Activated T-cell treated with anti-CD3 and anti-CD28 coated beads for 24 hours (primary cell): ENCODE results near the gene ZNF142.

ENCODE experiments used
- DNase-seq: peaks from one replicate; pipeline ENCODE4 v3.0.0-alpha.2; 2020; ENCODE audit warnings: low read depth

The ZNF142 gene

DNA sequence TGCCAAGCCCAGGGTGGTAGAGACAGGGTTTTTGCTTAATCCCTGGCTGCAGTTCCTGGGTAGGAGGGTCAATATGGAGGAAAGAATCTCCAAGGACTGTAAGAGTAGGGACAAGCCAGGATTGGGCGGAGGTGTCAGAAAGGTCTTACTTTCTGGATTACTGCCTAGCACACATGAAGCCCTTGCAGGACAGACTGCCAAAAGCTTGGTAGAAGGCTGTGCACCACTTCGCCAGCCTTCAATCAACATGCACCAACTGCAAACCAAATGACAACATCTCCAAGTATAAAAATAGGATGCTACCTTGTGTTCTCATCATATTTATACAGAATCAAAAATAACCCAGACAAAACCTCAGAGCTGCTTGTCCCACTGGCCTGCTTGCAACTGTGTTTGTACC lies 3.7 kb downstream of the ZNF142 start:
- DNase-seq, result no peak

DNA sequence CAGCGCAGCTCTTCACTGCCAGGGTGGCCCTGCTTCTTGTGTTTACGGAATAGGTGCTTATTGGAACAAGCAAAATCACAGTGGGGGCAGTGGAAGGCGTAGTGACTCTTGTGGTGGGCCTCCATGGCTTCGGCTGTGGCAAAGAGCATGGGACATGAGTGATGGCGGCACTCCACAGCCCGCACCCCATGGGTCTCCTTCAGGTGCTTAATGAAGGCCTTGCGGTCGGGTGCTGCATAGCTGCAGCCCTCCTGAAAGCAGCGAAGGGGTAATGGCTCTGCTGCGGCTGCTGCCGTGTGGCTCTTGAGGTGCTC lies 10.7 kb downstream of the ZNF142 start:
- DNase-seq, result no peak

DNA sequence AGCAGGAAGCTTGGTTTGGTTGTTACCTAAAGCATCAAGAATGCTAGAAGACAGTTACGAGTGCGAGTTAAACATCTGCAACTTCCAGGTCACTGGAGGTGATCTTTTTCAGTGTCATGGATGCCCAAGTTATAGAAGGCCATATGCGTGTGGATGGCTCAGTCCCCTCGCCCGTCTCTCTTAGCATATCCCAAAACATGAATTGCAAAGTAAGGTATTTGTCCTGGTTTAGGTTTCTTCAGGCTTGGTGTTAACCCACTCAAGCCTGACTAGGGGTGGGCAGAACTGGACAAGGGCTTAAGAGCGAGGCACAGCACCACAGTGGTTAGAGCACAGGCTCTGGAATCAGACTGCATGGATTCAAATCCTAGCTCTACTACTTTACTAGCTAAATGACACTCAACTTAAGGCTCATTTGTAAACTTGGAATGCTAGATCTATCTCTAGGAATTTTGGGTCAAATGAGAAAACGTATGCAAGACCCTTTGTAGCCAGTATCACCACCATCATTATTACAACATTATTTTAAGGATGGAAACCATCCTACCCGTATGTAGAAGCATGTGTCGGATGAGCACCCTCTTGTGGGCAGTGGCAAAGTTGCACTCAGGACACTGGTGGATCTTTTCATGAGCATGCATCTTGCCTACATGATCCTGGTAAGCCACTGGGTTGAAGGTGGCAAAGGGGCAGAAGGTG lies 11.2 kb downstream of the ZNF142 start:
- peak; percentile 23 for DNase-seq

DNA sequence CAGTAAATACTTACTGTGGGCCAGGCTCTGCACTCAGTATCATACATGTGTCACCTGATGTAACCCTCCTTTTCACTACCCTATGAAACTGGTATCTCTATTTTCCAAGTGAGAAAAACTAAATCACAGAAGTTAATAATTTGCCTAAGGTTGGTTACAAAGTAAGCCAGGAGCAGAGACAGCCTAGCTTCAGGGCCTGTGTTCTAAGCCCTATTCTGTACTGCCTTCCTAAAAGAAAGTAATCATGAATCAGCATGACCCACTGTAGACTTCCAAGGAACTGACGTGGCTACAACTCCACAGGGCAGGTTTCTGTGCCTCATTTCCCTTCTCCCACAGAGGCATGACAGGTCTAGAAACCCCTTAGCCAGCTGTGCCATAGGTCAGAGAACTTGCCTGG lies 14.3 kb downstream of the ZNF142 start:
- DNase-seq, result no peak

DNA sequence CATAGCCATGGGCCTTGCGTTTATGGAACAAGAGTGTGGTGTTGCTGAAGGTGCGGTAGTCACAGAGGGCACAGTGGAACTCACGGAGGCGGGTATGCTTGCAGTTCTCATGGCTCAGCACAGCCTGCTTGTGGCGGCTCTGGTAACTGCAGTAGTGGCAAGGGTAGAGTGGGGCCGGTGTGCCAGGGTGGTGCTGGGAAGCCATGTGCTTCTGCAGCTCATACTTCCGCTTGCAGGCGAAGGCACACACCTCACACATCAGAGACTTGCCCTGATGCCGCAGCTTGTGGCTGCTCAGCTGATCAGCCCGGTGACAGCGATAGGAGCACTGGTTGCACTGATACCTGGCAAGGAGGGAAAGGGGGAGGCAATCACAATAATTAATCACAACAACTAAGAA lies 14.7 kb downstream of the ZNF142 start:
- DNase-seq, result no peak

DNA sequence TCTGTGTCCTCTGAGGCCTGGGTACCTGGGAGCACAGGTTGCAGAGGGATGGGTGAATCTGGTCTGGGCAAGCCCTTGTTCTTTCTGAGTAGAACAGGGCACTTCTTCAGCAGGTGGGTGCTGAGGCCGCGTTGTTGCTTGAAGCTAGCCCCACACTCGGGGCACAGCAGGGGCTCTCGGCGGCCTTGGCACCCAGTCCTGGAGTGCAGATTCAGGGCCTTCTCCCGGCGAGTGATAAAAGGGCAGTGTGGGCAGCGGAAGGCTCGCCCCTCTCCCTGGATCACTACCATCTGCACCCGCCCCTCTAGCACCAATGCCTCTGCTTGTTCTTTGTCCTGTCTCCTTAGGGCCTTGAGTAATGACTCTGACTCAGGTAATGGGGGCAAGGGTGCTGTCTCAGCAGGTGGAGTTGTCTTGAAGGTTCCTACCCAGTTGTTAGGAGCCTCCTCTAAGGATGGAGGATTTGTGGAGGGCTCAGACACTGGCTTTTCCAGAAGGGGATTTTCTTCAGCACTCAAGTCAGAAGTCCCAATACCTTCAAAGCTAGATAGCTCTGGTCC lies 15.6 kb downstream of the ZNF142 start:
- no peak for DNase-seq

DNA sequence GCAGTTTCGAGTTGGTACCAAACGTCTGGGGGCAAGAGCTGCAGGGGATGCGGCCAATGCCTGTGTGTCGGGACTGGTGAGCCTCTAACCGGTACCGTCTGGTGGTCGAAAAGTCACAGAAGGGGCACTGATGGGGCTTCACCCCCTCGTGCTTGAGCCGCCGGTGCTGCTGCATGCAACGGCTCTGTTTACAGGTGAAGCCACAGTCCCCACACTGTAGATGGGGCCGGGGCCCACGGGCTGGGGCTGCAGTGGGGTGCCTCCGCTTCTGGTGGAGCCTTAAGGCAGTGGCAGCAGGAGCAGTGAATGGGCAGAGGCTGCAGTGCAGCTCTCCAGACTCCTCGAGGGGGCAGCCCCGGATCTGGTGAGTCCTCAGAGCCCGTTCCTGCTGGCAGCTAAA lies 16.6 kb downstream of the ZNF142 start:
- DNase-seq, result no peak

DNA sequence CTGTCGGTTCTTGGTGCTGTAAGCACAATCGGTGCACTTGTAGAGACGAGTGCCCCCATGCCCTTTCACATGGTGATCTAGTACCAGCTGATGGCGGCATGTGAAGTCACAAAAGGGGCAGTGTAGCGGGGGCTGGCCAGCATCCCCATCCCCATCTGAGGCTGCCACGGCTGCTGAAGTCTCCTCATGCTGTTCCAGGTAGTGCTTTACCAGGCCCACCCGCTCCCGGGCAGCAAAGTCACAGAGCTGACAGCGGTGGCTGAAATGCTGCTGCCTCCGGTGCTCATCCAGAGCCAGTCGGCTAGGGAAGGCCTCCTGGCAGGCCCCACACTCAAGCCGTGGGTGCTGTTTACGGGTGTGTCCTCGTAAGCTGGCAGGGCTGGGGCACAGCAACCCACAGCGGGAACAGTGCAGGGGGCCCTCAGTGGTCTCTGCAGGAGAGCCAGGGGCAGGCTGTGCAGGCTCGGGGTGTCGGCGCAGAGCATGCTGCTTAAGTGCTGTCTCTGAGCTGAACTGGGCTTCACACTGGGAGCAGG lies 17.2 kb downstream of the ZNF142 start:
- DNase-seq, result no peak

DNA sequence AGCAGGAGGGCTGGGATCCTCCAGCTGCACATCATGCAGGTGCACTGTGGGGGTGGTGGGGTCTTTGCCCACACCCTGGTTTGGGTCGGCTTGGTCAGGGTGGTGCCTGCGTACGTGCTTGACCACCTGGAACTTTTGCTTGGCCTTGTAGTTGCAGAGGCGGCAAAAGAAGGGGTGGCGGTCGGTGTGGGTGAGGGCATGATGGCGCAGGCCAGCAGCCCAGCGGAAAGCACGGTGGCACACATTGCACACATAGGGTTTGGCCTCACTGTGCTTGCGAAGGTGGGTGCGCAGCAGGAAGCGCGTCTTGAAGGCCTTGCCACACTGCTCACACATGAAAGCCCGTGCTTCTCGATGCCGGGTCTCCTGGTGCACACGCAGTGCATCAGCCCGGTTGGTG lies 21.1 kb downstream of the ZNF142 start:
- DNase-seq, result no peak

DNA sequence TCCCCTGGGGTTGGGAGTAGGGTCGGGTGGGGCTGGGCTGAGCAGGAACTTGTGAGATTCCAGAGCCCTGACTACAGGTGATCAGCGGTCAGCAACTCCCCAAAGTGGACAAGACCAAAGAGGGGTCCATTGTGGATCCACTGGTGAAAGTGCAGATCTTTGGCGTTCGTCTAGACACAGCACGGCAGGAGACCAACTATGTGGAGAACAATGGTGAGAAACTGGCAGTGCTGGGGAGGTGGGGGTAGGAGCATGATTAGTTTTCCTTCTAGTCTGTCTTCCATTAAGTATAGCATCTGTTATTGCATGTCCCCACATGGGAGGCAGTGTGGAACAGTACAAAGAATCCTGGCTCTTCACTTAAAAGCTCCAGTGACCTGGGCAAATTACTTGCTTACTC lies 23.7 kb downstream of the ZNF142 start:
- DNase-seq, result no peak

DNA sequence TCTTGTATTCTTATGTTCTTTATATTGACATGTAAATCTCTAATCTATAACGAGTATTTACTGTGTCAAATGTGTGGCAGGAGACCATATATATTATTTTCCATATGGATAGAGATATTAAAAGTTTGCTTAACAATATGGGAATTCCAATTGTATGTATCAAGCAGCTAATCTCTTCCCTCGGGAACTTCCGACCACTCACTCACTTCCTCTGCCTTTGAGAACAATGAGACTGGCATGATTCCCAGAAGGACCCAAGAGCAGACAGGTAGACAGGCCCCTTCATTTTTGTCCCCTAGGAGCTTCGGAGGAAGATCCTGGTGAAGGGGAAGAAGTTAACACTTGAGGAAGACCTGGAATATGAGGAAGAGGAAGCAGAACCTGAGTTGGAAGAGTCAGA lies 27.6 kb downstream of the ZNF142 start:
- no peak for DNase-seq

DNA sequence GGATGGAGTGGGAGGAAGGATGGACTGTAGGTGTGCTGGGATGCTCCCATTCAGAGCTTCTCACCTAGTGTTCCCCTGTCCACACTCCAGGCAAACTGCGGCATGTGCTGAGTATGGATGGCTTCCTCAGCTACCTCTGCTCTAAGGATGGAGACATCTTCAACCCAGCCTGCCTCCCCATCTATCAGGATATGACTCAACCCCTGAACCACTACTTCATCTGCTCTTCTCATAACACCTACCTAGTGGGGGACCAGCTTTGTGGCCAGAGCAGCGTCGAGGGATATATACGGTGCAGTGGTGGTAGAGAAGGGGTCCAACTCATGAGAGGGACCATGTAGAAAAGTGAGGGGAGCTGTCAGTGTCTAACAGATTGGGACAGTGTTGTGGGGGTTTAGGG lies 31.5 kb downstream of the ZNF142 start:
- no peak for DNase-seq

DNA sequence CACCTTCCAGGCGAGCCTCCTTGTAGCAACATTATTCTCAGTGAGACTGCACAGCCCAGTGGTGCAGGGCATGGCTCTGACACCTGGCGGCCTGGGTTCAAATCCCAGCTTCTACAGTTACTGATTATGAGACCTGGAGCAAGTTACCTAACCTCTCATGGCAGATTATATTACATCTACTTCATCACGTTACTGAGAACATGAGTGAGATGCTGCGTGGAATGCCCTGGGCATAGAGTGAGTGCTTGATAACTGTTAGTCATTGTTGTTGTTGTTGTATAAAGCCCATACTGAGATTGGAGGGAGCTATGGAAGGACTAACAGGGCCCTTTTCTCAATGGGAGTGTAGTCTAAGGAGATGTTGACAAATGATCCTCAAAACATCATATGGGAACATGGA lies 33.1 kb downstream of the ZNF142 start:
- DNase-seq, result no peak

DNA sequence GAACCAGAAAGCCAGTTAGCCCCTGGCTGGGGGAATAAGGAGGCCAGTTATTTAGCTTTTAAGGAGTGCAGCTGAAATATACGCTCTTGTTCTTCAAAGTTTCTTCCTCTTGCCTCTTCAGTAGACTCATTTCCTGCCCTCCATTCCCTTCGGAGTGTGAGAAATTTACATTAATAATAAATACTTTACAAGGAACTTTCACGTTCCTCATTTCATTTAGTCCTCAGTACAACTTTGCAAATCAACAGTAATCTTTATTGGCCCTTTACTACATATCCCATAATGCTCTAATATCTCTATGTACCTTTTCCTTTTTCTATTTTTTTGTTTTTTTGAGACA lies 36.1 kb downstream of the ZNF142 start:
- no peak for DNase-seq

DNA sequence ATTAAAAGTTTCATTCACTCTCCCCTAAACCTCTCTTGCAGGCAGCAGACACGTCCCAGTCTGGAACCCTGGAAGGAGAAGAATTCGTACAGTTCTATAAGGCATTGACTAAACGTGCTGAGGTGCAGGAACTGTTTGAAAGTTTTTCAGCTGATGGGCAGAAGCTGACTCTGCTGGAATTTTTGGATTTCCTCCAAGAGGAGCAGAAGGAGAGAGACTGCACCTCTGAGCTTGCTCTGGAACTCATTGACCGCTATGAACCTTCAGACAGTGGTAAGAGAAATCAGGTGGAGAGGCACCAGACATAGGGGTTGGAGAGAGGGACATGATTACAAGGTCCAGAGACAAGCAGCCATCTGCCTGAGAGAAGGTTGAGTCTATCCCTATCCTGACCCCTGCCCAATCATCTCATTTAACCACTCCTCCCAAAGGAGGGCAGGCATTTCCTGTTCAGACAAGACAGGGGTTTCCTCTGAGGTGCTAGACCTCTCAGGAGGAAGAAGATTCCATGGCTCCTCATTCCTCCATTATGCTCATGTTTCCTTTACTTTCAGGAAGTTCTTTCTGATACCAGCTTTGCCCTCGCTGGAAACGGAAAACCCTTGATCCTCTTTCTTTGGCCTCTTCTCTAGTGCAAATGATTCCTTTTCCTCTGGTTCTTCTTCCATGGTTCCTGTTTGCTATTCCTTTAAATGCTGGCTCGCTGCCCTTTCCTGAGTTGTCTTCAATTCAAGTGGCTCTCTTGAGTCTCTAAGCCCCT lies 36.6 kb downstream of the ZNF142 start:
- no peak for DNase-seq

DNA sequence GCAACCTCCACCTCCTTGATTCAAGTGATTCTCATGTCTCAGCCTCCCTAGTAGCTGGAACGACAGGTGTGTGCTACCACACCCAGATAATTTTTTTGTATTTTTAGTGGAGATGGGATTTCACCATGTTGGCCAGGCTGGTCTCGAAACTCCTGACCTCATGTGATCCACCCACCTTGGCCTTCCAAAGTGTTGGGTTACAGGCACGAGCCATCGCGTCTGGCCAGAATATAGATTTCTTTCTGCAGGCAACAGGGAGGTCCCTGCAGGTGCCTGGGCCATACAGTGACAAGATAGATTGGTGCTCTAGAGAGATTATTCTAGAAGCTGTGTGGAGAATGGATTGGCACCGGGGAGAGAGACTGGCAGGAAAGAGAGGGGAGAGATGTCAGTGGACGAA lies 38.4 kb downstream of the ZNF142 start:
- no peak for DNase-seq

DNA sequence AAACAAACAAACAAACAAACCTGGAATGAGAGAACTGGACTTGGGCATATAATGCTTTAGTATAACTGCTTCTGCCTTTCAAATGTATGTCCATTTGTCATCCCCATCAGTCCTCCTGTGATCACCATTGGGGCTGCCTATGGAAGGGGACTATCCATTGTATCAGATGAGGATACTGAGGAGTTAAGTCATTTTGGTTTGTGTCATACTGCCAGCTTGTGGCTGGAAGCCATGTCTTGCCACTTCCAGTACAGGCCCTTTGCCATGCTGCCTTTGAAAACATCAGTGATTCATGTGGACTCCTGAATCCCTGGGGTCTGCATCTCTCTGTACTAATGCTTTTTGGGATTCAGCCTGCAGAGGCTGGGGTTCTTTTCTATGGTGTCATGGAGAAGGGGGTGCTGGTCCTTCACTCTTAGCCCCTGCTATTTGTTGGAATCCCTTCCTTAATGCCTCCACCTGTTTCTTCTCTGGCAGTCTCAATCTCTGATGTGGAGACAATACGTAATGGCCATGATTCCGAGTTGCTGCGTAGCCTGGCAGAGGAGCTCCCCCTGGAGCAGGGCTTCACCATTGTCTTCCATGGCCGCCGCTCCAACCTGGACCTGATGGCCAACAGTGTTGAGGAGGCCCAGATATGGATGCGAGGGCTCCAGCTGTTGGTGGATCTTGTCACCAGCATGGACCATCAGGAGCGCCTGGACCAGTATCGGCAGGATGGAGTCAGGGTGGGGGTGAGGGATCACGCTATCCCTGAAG lies 41.1 kb downstream of the ZNF142 start:
- DNase-seq, result no peak

DNA sequence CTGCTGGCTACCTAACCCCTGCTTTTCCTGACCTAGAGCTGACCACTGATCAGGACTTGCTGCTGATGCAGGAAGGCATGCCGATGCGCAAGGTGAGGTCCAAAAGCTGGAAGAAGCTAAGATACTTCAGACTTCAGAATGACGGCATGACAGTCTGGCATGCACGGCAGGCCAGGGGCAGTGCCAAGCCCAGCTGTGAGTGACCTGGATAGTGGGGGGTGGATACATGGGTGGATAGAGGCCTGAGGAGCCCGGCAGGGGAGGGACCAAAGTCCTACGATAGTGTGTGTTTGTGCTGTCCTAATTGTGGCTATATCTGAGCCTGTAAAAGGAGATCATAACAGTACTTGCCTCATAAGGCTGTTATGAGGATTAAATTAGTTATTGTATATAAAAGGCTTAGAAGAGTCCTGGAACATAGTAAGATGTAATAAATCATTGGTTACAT lies 43.5 kb downstream of the ZNF142 start:
- no peak for DNase-seq

DNA sequence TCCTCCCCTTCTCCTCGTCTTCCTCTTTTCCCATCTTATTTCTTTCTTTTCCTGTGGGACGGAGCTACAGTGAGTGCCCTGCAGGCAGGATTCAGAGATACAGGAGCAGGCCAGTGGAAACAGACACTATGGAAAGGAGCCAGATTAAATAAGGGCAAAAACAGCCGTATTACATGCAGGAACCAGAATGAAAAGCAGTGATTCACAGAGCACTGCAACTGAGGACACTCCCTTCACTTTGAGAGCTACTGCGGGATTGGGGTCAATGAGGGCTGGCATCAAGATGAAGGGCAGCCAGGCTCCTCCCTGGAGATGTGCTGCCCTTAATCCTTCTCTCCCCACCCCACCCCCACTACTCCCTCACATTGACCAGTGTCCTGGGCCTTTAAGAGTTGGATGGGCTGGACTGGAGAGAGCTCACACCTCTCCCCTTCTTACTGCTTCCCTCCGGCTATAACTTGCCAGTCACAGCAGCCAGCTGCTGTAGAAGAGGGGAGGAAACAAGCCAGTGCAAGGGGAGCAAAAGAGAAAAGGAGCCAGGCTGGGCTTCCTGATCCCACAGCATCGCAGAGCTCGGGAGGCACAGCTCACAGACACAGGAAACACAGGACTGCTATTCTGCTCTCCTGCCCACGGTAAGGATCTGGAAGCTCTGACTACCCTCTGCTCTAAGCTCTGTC lies 51.8 kb downstream of the ZNF142 start, which contains the start of gene PLCD4:
TSS of gene PLCD4 (plus strand) at position 464 of the 680 bp plus-strand sequence. CDS start 7,841 bp downstream, outside the sequence.
- DNase-seq, result no peak

DNA sequence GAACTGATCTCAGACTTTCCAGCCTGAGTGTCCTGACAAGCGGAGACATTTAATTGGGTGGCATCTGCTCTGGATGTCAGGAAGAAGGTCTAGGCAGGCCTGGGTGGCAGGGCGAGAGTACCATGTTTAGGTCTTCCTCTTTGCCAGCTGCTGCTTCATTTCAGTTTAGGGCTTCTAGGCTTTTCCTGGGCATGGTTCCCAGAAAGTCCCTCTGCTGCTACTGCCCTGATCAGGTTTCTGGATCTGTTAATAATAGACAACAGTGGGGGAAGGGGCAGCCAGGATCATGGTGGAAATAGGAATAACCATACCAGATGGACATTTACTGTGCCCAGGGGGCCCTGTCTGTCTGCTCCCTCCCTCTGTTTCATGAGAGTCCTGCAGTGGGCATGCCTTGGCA lies 54.0 kb downstream of the ZNF142 start:
- no peak for DNase-seq
